WERI-Rb-1 (cell line): ENCODE data around the gene PDHX.

Source experiments
- DNase-seq: peaks from one replicate; pipeline ENCODE4 v3.0.0-alpha.2; 2020
- H3K27ac ChIP-seq: fragments of 250-450 bp; sonication (Bioruptor Pico); 2 replicates; pipeline ENCODE4 v1.5.1; 2020; ENCODE audit warnings: mild to moderate bottlenecking, moderate library complexity
- H3K27me3 ChIP-seq: fragments of 250-450 bp; sonication (Bioruptor Pico); 2 replicates; pipeline ENCODE4 v1.5.1; 2021; ENCODE audit warnings: mild to moderate bottlenecking, low read depth, moderate library complexity; ENCODE audit not compliant: insufficient read depth, severe bottlenecking
- H3K36me3 ChIP-seq: fragments of 250-450 bp; sonication (Bioruptor Pico); 2 replicates; pipeline ENCODE4 v1.5.1; 2020; ENCODE audit warnings: mild to moderate bottlenecking, moderate library complexity
- H3K4me3 ChIP-seq: 2 replicates; pipeline ENCODE4 v1.5.1; 2011; ENCODE audit warnings: low read depth, mild to moderate bottlenecking, control low read depth, low read length
- H3K9me3 ChIP-seq: fragments of 250-450 bp; sonication (Bioruptor Pico); 2 replicates; pipeline ENCODE4 v1.5.1; 2021; ENCODE audit warnings: mild to moderate bottlenecking, moderate library complexity; ENCODE audit not compliant: severe bottlenecking
- TF ChIP-seq, protein P1 (sequence below): IDR thresholded peaks from 2 replicates; pipeline ENCODE4 v1.5.1; 2011; ENCODE audit warnings: low read depth, mild to moderate bottlenecking, control low read depth, inconsistent platforms, low read length

PDHX gene

GRCh38 chr11:34963351-34963750 lies 46.9 kb downstream of the PDHX start:
- Histone ChIP-seq H3K27ac (no peak overlapping the region), H3K36me3 (peaks cover 13% of the 10 kb centered on the region), H3K4me3 (no peak overlapping the region), H3K9me3 (no peaks in the 10 kb centered on the region), H3K27me3 (no peaks in the 10 kb centered on the region)
- no peak for DNase-seq
- TF ChIP-seq, protein P1, sequence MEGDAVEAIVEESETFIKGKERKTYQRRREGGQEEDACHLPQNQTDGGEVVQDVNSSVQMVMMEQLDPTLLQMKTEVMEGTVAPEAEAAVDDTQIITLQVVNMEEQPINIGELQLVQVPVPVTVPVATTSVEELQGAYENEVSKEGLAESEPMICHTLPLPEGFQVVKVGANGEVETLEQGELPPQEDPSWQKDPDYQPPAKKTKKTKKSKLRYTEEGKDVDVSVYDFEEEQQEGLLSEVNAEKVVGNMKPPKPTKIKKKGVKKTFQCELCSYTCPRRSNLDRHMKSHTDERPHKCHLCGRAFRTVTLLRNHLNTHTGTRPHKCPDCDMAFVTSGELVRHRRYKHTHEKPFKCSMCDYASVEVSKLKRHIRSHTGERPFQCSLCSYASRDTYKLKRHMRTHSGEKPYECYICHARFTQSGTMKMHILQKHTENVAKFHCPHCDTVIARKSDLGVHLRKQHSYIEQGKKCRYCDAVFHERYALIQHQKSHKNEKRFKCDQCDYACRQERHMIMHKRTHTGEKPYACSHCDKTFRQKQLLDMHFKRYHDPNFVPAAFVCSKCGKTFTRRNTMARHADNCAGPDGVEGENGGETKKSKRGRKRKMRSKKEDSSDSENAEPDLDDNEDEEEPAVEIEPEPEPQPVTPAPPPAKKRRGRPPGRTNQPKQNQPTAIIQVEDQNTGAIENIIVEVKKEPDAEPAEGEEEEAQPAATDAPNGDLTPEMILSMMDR: no peak

- Histone ChIP-seq H3K27me3 (no peaks in the 10 kb centered on the region), H3K36me3 (peaks cover 22% of the 10 kb centered on the region), H3K9me3 (no peaks in the 10 kb centered on the region), H3K27ac (no peak overlapping the region), H3K4me3 (no peak overlapping the region)
- no peak for DNase-seq
- TF ChIP-seq, protein P1: no peak
Observed at GRCh38 chr11:34964610-34965331, 48.4 kb downstream of the PDHX start.

DNA sequence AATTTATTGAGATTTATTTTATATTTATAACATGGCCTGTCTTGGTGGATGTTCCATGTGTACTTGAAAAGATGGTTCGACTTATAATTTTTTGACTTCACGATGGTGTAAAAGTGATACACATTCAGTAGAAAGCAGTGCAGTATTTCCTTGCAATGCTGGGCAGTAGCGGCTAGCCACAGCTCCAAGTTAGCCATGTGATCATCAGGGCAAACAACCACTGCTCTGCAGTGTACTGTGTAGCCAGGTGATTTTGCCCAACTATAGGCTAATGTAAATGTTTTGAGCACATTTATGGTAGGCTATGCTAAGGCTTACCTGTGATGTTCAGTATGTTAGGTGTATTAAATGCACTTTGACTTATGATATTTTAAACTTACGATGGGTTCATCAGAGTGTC lies 52.4 kb downstream of the PDHX start:
- no peak for DNase-seq
- H3K4me3 ChIP-seq: no peak overlapping the region
- H3K9me3 ChIP-seq: no peaks in the 10 kb centered on the region
- H3K36me3 ChIP-seq: peaks cover 39% of the 10 kb centered on the region
- TF ChIP-seq, protein P1: no peak
- no peak overlapping the region for H3K27ac ChIP-seq
- H3K27me3 ChIP-seq: no peaks in the 10 kb centered on the region

DNA sequence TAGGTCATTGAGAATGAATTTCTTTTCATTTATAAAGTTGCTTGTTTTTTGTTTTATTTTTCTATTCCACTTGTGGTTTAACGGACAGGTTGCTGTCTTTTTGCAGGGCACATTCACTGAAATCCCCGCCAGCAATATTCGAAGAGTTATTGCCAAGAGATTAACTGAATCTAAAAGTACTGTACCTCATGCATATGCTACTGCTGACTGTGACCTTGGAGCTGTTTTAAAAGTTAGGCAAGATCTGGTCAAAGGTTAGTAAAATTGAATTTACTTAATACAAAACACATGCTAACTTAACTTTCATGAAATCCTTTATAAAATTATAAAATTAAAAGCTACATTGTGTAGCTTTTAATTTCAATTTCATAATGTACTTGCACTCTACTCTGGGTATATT lies 53.6 kb downstream of the PDHX start:
- peaks cover 39% of the 10 kb centered on the region for H3K36me3 ChIP-seq
- TF ChIP-seq, protein P1: no peak
- H3K27me3 ChIP-seq: no peaks in the 10 kb centered on the region
- no peak for DNase-seq
- no peak overlapping the region for H3K27ac ChIP-seq
- H3K4me3 ChIP-seq: no peak overlapping the region
- H3K9me3 ChIP-seq: no peaks in the 10 kb centered on the region

- no peaks in the 10 kb centered on the region for H3K27me3 ChIP-seq
- H3K36me3 ChIP-seq: peaks cover 39% of the 10 kb centered on the region
- H3K9me3 ChIP-seq: no peaks in the 10 kb centered on the region
- H3K4me3 ChIP-seq: no peak overlapping the region
- no peak overlapping the region for H3K27ac ChIP-seq
- TF ChIP-seq, protein P1: no peak
- no peak for DNase-seq
Observed at GRCh38 chr11:34970480-34970879, 54.1 kb downstream of the PDHX start.

GRCh38 chr11:34971928-34972327 lies 55.5 kb downstream of the PDHX start:
- H3K27ac ChIP-seq: no peak overlapping the region
- peaks cover 34% of the 10 kb centered on the region for H3K36me3 ChIP-seq
- no peak overlapping the region for H3K4me3 ChIP-seq
- no peak for DNase-seq
- H3K27me3 ChIP-seq: no peaks in the 10 kb centered on the region
- TF ChIP-seq, protein P1: no peak
- no peaks in the 10 kb centered on the region for H3K9me3 ChIP-seq
